Lower leg skin (tissue), 3 donors: ENCODE measurements around the gene CPSF3.

Experiments used
- POLR2A ChIP-seq, 2 donors: fragments of 450-650 bp; IDR thresholded peaks; one replicate each; pipeline ENCODE4 v1.6.1; 2016 to 2017; ENCODE audit warnings: antibody characterized with exemption in 2 of 2, mild to moderate bottlenecking in 1 of 2, moderate library complexity in 1 of 2
- TF ChIP-seq, protein P1 (sequence below), 3 donors: fragments of 450-650 bp; IDR thresholded peaks; one replicate each; pipeline ENCODE4 v1.5.1; 2016; ENCODE audit warnings: antibody characterized with exemption in 3 of 3, mild to moderate bottlenecking in 3 of 3, moderate library complexity in 2 of 3

DNA sequence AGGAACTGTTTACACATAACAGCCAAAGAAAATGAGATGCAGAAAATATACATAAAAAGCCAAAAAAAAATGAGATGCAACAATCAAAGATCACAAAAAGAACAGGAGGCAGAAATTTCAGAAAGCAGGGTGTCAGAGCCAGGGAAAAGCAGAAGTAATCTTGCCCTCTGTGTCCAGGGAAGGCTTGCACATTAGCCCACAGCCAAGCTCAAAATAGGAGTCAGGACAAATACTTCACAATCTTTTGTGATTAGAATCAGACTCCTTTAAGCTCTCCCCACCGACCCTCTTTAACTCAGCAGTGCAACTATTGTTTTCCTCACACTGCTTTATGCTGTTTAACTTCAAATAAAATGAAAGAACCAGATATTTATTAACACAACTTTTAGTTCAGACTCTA is 85.5 kb downstream of the CPSF3 start:
- TF ChIP-seq, protein P1, sequence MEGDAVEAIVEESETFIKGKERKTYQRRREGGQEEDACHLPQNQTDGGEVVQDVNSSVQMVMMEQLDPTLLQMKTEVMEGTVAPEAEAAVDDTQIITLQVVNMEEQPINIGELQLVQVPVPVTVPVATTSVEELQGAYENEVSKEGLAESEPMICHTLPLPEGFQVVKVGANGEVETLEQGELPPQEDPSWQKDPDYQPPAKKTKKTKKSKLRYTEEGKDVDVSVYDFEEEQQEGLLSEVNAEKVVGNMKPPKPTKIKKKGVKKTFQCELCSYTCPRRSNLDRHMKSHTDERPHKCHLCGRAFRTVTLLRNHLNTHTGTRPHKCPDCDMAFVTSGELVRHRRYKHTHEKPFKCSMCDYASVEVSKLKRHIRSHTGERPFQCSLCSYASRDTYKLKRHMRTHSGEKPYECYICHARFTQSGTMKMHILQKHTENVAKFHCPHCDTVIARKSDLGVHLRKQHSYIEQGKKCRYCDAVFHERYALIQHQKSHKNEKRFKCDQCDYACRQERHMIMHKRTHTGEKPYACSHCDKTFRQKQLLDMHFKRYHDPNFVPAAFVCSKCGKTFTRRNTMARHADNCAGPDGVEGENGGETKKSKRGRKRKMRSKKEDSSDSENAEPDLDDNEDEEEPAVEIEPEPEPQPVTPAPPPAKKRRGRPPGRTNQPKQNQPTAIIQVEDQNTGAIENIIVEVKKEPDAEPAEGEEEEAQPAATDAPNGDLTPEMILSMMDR (IDR thresholded peaks at IDR 0.05) = no peak
- TF ChIP-seq POLR2A (IDR thresholded peaks at IDR 0.05) = no peak
